Occipital lobe (tissue), 2 donors: ENCODE results near the gene ALDH18A1. TPM values are rescaled to one million over a fixed set of nuclear protein-coding genes. Genes with fewer than 3 reads are reported as not detected.
"Not testable (repeated sequence)": the region's sequence is repeated elsewhere in the genome, so short reads cannot be mapped to it uniquely, and the experiment has no call there.

Experiments
- DNase-seq: peaks from one replicate; lab custom pipeline; 2025; lab: John Stamatoyannopoulos, UW
- total RNA-seq: library from RNA; depleted of rRNA; stranded (reverse); fragments of >200 nt; gene quantifications from one replicate; pipeline ENCODE4 v1.2.3, GENCODE V29; 2014

Gene ALDH18A1
- 39.8 TPM for total RNA-seq

GRCh38 chr10:95656291-95657164, at the start of gene ALDH18A1:
Gene ALDH18A1 (minus strand): TSS chr10:95656711. CDS start chr10:95653377, 3,334 bp downstream.
- DNase-seq: peak; percentile 84

- DNase-seq: no peak
Measured at GRCh38 chr10:95698415-95698814, 41.9 kb upstream of the ALDH18A1 start.

GRCh38 chr10:95697429-95697828, 40.9 kb upstream of the ALDH18A1 start:
- no peak for DNase-seq

GRCh38 chr10:95694665-95695064, 38.2 kb upstream of the ALDH18A1 start:
- no peak for DNase-seq

- peak; percentile 97 for DNase-seq
Measured at GRCh38 chr10:95693668-95694534, 37.4 kb upstream of the ALDH18A1 start, which contains the start of gene TCTN3. Gene TCTN3 (minus strand): TSS chr10:95693927. CDS start chr10:95693899, 28 bp downstream.

DNA sequence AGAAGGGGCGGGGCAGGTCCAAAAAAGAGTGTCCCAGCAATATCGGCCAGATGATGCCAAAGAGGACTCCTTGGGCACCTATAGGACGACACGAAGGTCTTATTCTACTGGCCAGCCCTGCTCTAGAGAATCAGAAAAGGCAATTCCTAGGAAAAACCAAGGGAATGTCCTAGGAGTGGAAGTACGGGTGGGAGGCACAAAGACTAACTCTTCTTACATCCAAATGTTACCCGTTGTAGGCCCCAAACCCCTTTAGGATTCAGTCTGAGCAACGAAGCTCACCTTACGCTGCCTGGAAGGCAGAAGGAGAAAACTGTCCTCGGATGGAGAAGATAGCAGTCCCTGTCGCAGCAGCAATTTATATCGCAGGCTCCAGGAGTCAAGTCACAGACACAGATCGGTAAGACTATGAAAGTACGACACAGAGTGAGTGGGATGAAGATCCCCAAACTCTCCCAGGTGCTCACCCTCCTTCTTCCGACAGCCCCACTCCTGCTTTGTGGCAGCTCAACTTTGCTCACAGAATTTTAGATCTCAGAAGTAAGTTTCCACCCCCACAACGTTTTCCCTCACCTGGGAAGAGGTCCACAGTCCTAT, 36.7 kb upstream of the ALDH18A1 start:
- no peak for DNase-seq

DNA sequence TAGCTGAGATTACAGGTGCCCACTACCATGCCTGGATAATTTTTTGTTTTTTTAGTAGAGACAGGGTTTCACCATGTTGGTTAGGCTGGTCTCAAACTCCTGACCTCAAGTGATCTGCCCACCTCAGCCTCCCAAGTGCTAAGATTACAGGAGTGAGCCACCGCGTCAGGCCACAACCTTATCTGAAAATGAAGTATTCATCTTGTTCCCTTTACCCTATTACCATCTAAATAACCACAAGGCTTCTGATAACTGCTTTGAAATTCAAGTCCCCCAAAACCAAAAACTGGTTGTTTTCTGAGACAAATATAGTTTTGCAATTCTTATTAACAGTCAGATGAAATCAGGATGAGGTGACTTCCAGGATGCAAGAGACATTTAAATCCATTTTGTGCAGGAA, 34.8 kb upstream of the ALDH18A1 start:
- no peak for DNase-seq

DNA sequence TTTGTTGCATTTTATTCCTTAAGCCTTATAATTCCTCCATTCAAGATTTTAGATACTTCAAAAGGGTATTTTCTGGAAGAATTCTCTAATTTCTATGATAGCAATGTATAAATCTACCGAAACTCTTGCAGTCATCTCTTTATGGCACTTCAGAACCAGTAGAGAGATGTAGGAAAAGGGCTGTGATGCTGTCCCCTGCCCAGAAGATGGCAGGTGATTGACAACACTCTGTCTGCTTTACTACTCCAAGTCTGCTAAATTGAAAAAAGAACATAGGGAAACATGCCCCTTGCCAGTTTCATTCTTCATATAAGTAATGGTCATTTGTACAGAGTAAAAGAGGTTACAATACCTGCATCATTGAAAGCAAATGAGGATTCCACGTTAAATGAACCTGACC, 32.1 kb upstream of the ALDH18A1 start:
- no peak for DNase-seq

GRCh38 chr10:95683966-95684365, 27.5 kb upstream of the ALDH18A1 start:
- DNase-seq: no peak

GRCh38 chr10:95675403-95676116, 19.0 kb upstream of the ALDH18A1 start:
- DNase-seq: no peak

DNA sequence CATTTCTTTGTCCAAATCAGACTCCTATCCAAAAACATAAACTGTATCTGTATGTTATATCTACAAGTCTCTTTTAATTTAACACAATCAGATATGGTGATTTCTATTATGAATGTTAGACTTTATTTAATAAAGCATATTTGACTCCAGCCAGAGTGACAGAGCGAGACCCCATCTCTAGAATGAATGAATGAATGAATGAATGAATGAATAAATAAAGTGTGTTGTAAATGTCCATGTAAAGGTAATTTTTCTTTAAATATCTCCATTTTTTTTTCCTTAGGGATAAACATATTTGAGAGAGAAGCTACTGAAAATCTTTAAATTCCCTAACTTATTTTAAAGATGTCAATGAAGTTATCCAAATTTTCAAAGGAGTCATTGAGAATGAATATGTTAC, 18.1 kb upstream of the ALDH18A1 start:
- no peak for DNase-seq

DNA sequence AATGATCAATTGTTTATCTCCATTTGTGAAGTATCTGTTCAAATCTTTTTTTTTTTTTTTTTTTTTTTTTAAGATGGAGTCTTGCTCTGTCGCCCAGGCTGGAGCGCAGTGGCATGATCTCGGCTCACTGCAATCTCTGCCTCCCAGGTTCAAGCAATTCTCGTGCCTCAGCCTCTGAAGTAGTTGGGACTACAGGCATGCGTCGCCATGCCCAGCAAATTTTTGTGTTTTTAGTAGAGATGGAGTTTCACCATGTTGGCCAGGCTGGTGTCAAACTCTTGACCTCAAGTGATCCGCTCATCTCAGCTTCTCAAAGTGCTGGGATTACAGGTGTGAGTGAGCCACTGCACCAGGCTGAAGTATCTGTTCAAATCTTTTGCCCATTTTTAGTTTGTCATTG, 16.1 kb upstream of the ALDH18A1 start:
- not testable (repeated sequence) for DNase-seq

GRCh38 chr10:95664543-95664942, 8.0 kb upstream of the ALDH18A1 start:
- no peak for DNase-seq

GRCh38 chr10:95663496-95663895, 7.0 kb upstream of the ALDH18A1 start:
- DNase-seq: no peak

- DNase-seq: no peak
Measured at GRCh38 chr10:95661818-95662217, 5.3 kb upstream of the ALDH18A1 start.

- DNase-seq: no peak
Measured at GRCh38 chr10:95660283-95660682, 3.8 kb upstream of the ALDH18A1 start.

DNA sequence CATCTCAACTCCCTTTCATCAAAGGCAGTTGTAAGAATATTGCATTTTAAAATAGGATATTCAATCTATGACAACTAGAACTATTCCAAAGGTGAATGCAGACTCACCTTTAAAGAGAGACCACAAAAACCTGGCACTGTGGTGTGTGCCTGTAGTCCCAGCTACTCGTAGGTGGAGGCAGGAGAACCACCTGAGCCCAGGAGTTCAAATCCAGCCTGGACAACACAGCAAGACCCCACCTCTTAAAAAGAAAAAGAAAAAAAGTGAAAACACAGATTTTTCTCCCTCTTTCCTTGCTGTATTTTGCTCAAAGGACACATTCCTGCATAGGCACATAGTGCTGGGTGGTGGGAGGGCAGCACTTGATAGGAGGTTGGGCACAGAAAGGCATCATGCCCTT, 739 bp upstream of the ALDH18A1 start:
- no peak for DNase-seq

- DNase-seq: no peak
Measured at GRCh38 chr10:95655571-95656290, 780 bp downstream of the ALDH18A1 start.

- DNase-seq: no peak
Measured at GRCh38 chr10:95653895-95654294, 2.6 kb downstream of the ALDH18A1 start.

- no peak for DNase-seq
Measured at GRCh38 chr10:95651346-95652060, 5.0 kb downstream of the ALDH18A1 start.
